Astrocyte (in vitro differentiated cells and primary cell): Measurements from ENCODE around the gene HSD17B3. TPM values are rescaled to one million over a fixed set of nuclear protein-coding genes. Genes with fewer than 3 reads are reported as not detected.

Experiments
- DNase-seq: peaks from one replicate; pipeline ENCODE4 v3.0.0-alpha.2; 2010; ENCODE audit warnings: low read depth
- FAIRE-seq: peaks from 2 replicates; lab custom pipeline; 2011; peaks lifted over from hg19 to GRCh38; lab: Jason Lieb, UNC
- H2AFZ ChIP-seq: 2 replicates; pipeline ENCODE4 v1.6.0; 2012; ENCODE audit warnings: low read depth, low read length, inconsistent platforms
- H3K27ac ChIP-seq: 2 replicates; pipeline ENCODE4 v1.5.1; 2011; ENCODE audit warnings: low read depth, low read length, inconsistent platforms
- H3K27me3 ChIP-seq: 2 replicates; pipeline ENCODE4 v1.6.0; 2011; ENCODE audit warnings: low read length, inconsistent platforms; ENCODE audit not compliant: insufficient read depth
- H3K36me3 ChIP-seq: 2 replicates; pipeline ENCODE4 v1.5.1; 2011; ENCODE audit warnings: low read length, inconsistent platforms; ENCODE audit not compliant: insufficient read depth
- H3K4me1 ChIP-seq: 2 replicates; pipeline ENCODE4 v1.5.1; 2011; ENCODE audit warnings: low read length, inconsistent platforms; ENCODE audit not compliant: insufficient read depth
- H3K4me2 ChIP-seq: 2 replicates; pipeline ENCODE4 v1.6.0; 2012; ENCODE audit warnings: low read length, inconsistent platforms
- H3K4me3 ChIP-seq: 2 replicates; pipeline ENCODE4 v1.5.1; 2011; ENCODE audit warnings: low read depth, mild to moderate bottlenecking, low read length, inconsistent platforms; ENCODE audit not compliant: insufficient read depth
- H3K79me2 ChIP-seq: 2 replicates; pipeline ENCODE4 v1.6.0; 2012; ENCODE audit warnings: mild to moderate bottlenecking, low read length, inconsistent platforms; ENCODE audit not compliant: insufficient read depth
- H3K9ac ChIP-seq: 2 replicates; pipeline ENCODE4 v1.6.0; 2012; ENCODE audit warnings: mild to moderate bottlenecking, low read length, inconsistent platforms
- H3K9me3 ChIP-seq: 2 replicates; pipeline ENCODE4 v1.5.1; 2012; ENCODE audit warnings: low read depth, mild to moderate bottlenecking, low read length, inconsistent platforms; ENCODE audit not compliant: insufficient read depth
- H4K20me1 ChIP-seq: 2 replicates; pipeline ENCODE4 v1.6.0; 2012; ENCODE audit warnings: low read length, inconsistent platforms; ENCODE audit not compliant: insufficient read depth
- H3K27ac Mint-ChIP-seq: one replicate; pipeline ENCODE4 v1.8.0; 2021; ENCODE audit warnings: mild to moderate bottlenecking, mixed read lengths; ENCODE audit not compliant: unreplicated experiment
- H3K27me3 Mint-ChIP-seq: one replicate; pipeline ENCODE4 v1.8.0; 2021; ENCODE audit warnings: low read depth, mixed read lengths; ENCODE audit not compliant: unreplicated experiment
- H3K36me3 Mint-ChIP-seq: one replicate; pipeline ENCODE4 v1.8.0; 2021; ENCODE audit warnings: low read depth, mixed read lengths; ENCODE audit not compliant: unreplicated experiment
- H3K4me1 Mint-ChIP-seq: one replicate; pipeline ENCODE4 v1.8.0; 2021; ENCODE audit warnings: low read depth, mixed read lengths; ENCODE audit not compliant: unreplicated experiment
- H3K4me3 Mint-ChIP-seq: one replicate; pipeline ENCODE4 v1.8.0; 2021; ENCODE audit warnings: mild to moderate bottlenecking, moderate library complexity, mixed read lengths; ENCODE audit not compliant: unreplicated experiment
- H3K9me3 Mint-ChIP-seq: one replicate; pipeline ENCODE4 v1.8.0; 2021; ENCODE audit warnings: mild to moderate bottlenecking, mixed read lengths; ENCODE audit not compliant: unreplicated experiment
- EZH2 ChIP-seq: IDR thresholded peaks from 2 replicates; pipeline ENCODE4 v1.6.1; 2012; ENCODE audit warnings: mild to moderate bottlenecking, low read length, inconsistent platforms; ENCODE audit not compliant: insufficient read depth
- total RNA-seq: library from RNA; stranded (reverse); gene quantifications from 2 replicates; pipeline ENCODE4 v1.2.1, GENCODE V29; 2021
- TF ChIP-seq, protein P1 (sequence below): IDR thresholded peaks from 2 replicates; pipeline ENCODE4 v1.5.1; 2011; ENCODE audit warnings: low read depth, mild to moderate bottlenecking, inconsistent platforms, low read length, moderate library complexity; ENCODE audit not compliant: insufficient read depth

HSD17B3 gene
- total RNA-seq, 1 donor from 2014 or later, result not detected

DNA sequence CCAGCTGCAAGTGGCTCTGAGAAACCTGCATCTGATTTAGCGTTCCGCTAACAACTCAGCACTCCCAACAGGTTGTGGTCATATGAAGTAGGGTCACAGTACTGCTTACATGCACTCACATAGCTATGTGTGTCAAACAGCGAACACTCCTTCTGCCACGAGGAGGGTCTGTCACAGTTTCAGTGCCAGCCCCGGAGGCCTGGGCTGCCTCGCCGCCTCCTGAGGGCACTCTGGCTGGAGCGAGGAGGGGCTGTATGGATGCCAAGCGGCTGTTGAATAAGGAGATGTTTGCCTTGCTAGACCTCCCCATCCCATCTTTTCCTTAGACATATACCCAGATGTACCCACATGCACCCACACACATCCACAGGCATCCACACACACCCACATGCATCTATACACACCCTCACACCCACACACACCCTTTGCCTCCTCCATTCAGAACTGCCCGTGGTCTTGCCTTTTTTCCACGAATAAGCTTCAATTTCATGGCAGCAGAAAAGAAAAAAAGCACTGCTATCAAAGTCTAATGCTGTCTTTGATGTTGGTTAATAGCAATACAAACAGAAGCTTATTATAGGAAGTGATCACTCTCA lies 95.7 kb downstream of the HSD17B3 start:
- H4K20me1 ChIP-seq, result no peaks in the 10 kb centered on the region
- no peaks in the 10 kb centered on the region for H3K36me3 Mint-ChIP-seq
- H3K27ac ChIP-seq, result no peak overlapping the region
- H3K27me3 ChIP-seq, result peaks cover 9% of the 10 kb centered on the region
- H3K4me3 Mint-ChIP-seq, result no peak overlapping the region
- H3K27me3 Mint-ChIP-seq, result peaks cover 32% of the 10 kb centered on the region
- H3K27ac Mint-ChIP-seq, result no peak overlapping the region
- H3K4me2 ChIP-seq, result no peak overlapping the region
- H3K36me3 ChIP-seq, result no peaks in the 10 kb centered on the region
- H3K4me3 ChIP-seq, result no peak overlapping the region
- H3K79me2 ChIP-seq, result no peaks in the 10 kb centered on the region
- TF ChIP-seq, protein P1, sequence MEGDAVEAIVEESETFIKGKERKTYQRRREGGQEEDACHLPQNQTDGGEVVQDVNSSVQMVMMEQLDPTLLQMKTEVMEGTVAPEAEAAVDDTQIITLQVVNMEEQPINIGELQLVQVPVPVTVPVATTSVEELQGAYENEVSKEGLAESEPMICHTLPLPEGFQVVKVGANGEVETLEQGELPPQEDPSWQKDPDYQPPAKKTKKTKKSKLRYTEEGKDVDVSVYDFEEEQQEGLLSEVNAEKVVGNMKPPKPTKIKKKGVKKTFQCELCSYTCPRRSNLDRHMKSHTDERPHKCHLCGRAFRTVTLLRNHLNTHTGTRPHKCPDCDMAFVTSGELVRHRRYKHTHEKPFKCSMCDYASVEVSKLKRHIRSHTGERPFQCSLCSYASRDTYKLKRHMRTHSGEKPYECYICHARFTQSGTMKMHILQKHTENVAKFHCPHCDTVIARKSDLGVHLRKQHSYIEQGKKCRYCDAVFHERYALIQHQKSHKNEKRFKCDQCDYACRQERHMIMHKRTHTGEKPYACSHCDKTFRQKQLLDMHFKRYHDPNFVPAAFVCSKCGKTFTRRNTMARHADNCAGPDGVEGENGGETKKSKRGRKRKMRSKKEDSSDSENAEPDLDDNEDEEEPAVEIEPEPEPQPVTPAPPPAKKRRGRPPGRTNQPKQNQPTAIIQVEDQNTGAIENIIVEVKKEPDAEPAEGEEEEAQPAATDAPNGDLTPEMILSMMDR, result no peak
- TF ChIP-seq EZH2, result no peak
- H3K4me1 Mint-ChIP-seq, result no peaks in the 10 kb centered on the region
- H3K9me3 ChIP-seq, result no peaks in the 10 kb centered on the region
- DNase-seq (no peak), FAIRE-seq (no peak)
- H3K9ac ChIP-seq, result no peak overlapping the region
- peaks cover 10% of the 10 kb centered on the region for H3K9me3 Mint-ChIP-seq
- H3K4me1 ChIP-seq, result no peaks in the 10 kb centered on the region
- no peak overlapping the region for H2AFZ ChIP-seq

DNA sequence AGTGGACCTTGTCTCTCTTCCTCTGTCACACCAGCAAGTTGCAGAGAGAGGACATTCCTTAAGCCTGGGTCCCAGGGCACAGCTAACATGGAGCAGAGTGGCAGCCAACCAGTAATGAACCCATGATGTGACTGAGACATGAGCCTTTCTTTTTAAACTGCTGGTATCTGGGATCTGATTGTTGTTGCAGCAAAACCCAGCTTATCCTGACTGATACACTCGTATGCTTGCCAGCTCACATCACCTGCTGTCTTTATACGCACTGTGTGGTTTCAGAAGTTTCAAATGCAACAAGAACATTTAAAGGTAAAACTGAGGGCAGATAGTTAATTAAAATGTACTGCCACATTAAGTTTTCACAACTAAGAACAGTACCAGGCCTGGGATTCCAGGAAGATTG lies 97.1 kb downstream of the HSD17B3 start:
- Histone ChIP-seq H3K4me1 (no peaks in the 10 kb centered on the region), H3K27ac (no peak overlapping the region), H2AFZ (no peak overlapping the region), H3K36me3 (no peaks in the 10 kb centered on the region), H3K9me3 (no peaks in the 10 kb centered on the region), H3K4me3 (no peak overlapping the region), H3K27me3 (peaks cover 8% of the 10 kb centered on the region), H3K4me2 (no peak overlapping the region), H3K9ac (no peak overlapping the region), H3K79me2 (no peaks in the 10 kb centered on the region), H4K20me1 (no peaks in the 10 kb centered on the region)
- FAIRE-seq, result no peak
- Mint-ChIP-seq H3K27me3 (peaks cover 37% of the 10 kb centered on the region), H3K36me3 (no peaks in the 10 kb centered on the region), H3K4me3 (no peak overlapping the region), H3K9me3 (peaks cover 9% of the 10 kb centered on the region), H3K27ac (no peak overlapping the region), H3K4me1 (no peaks in the 10 kb centered on the region)
- no peak for DNase-seq
- TF ChIP-seq EZH2, result no peak
- TF ChIP-seq, protein P1, result no peak

GRCh38 chr9:96203867-96204501 lies 98.0 kb downstream of the HSD17B3 start:
- Histone ChIP-seq H4K20me1 (no peaks in the 10 kb centered on the region), H3K27ac (no peak overlapping the region)

More at GRCh38 chr9:96203867-96204501, 98.0 kb downstream of the HSD17B3 start:
- DNase-seq (peak; percentile 28), FAIRE-seq (no peak)
- H3K9me3 Mint-ChIP-seq, result peaks cover 9% of the 10 kb centered on the region
- Histone ChIP-seq H2AFZ (no peak overlapping the region), H3K36me3 (no peaks in the 10 kb centered on the region), H3K27me3 (peaks cover 8% of the 10 kb centered on the region), H3K4me3 (no peak overlapping the region), H3K79me2 (no peaks in the 10 kb centered on the region), H3K4me2 (no peak overlapping the region), H3K4me1 (no peaks in the 10 kb centered on the region), H3K9ac (no peak overlapping the region), H3K9me3 (no peaks in the 10 kb centered on the region)
- no peaks in the 10 kb centered on the region for H3K36me3 Mint-ChIP-seq
- TF ChIP-seq EZH2, result no peak
- TF ChIP-seq, protein P1, result no peak
- peaks cover 39% of the 10 kb centered on the region for H3K27me3 Mint-ChIP-seq
- H3K4me3 Mint-ChIP-seq, result no peak overlapping the region
- H3K27ac Mint-ChIP-seq, result no peak overlapping the region
- peaks cover 3% of the 10 kb centered on the region for H3K4me1 Mint-ChIP-seq
